HUES6 (cell line): ENCODE data around the gene MRGPRD.
"Not testable (repeated sequence)": the region's sequence is repeated elsewhere in the genome, so short reads cannot be mapped to it uniquely, and the experiment has no call there.

Source experiments
- H3K27ac ChIP-seq: 2 replicates; pipeline ENCODE4 v1.7.0; 2013; ENCODE audit warnings: low read depth, mild to moderate bottlenecking, low read length, inconsistent platforms
- H3K27me3 ChIP-seq: 2 replicates; pipeline ENCODE4 v1.6.1; 2013; ENCODE audit warnings: low read length; ENCODE audit not compliant: control insufficient read depth, insufficient read depth
- H3K36me3 ChIP-seq: 2 replicates; pipeline ENCODE4 v1.6.1; 2013; ENCODE audit warnings: low read length; ENCODE audit not compliant: control insufficient read depth, insufficient read depth
- H3K4me1 ChIP-seq: 2 replicates; pipeline ENCODE4 v1.6.1; 2013; ENCODE audit warnings: low read length; ENCODE audit not compliant: control insufficient read depth, insufficient read depth
- H3K4me3 ChIP-seq: 2 replicates; pipeline ENCODE4 v1.5.1; 2013; ENCODE audit warnings: low read depth, low read length
- H3K9ac ChIP-seq: one replicate; pipeline ENCODE4 v1.6.1; 2013; ENCODE audit warnings: mild to moderate bottlenecking, low read length
- H3K9me3 ChIP-seq: 2 replicates; pipeline ENCODE4 v1.6.1; 2013; ENCODE audit warnings: low read depth, low read length; ENCODE audit not compliant: control insufficient read depth, insufficient read depth

Gene MRGPRD

DNA sequence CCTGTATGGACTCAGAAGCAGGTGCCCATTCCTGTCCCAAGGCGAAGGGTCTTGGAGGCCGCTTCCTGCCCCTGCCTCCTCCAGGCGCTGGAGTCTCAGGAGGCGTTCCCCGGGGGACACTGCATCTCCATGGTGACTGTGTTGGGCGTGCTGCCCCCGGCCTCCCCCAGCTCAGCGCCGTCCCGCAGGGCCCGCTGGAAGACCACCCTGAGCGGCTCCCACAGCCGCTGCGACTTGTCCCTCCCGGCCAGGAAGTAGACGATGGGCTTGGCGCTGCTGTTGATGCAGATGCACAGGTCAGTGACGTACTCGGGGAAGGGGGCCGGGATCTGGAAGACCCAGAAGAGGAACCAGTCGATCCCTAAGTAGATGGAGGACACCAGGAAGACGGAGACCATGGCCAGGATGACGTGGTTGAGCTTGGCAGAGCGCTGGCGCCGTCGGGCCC is 24.4 kb upstream of the MRGPRD start:
- H3K4me3 ChIP-seq, result no peak overlapping the region
- H3K9me3 ChIP-seq, result no peaks in the 10 kb centered on the region
- H3K4me1 ChIP-seq, result peaks cover 25% of the 10 kb centered on the region; the same call in 1 of the 2 replicates
- peaks cover 3% of the 10 kb centered on the region; the same call in 1 of the 2 replicates for H3K36me3 ChIP-seq
- no peak overlapping the region for H3K27ac ChIP-seq
- H3K27me3 ChIP-seq, result no peaks in the 10 kb centered on the region
- no peak overlapping the region for H3K9ac ChIP-seq

DNA sequence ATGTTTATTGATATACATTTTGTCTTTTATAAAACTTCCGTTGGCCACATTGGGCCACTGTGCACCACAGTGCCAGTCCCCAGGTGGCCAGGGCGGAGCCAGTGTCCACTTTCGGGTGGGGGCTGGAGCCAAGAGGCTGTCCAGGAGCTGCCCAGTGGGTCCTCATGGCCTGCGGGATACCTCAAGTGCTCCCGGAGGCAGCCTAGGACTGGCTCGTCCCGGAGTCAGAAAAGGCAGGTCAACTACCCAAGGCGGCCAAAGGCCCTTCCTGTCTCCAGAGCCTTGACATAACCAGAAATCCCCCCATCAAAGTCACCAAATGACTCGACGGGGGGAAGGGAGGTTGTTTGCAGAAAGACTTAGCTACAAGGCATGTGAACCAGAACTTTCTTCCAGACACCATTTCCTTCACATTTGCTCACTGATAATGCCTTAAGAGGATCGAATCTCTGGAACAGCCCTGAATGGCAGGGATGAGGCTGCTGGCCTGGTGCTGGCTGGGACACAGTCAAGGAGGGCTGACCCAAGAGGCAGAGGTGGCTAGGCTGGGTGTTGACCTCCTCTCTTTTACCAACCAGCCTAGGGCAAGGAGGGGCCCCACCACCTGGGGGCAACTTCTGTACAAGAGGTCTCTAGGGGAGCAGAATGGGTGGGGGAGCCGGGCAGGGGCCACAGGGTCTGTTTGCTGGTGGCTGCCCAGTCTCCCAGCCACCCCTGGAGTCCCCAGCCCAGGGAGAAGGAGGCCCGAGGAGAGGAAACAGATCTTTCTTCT is 23.8 kb upstream of the MRGPRD start:
- Histone ChIP-seq H3K4me3 (no peak overlapping the region), H3K4me1 (peaks cover 20% of the 10 kb centered on the region; the same call in 1 of the 2 replicates), H3K9me3 (no peaks in the 10 kb centered on the region), H3K27me3 (no peaks in the 10 kb centered on the region), H3K9ac (no peak overlapping the region), H3K36me3 (peaks cover 3% of the 10 kb centered on the region; the same call in 1 of the 2 replicates), H3K27ac (no peak overlapping the region)

- Histone ChIP-seq H3K4me3 (no peak overlapping the region), H3K9ac (no peak overlapping the region), H3K27ac (no peak overlapping the region), H3K9me3 (no peaks in the 10 kb centered on the region), H3K27me3 (no peaks in the 10 kb centered on the region), H3K4me1 (peaks cover 14% of the 10 kb centered on the region; the same call in 1 of the 2 replicates), H3K36me3 (peaks cover 3% of the 10 kb centered on the region; the same call in 1 of the 2 replicates)
Observed at GRCh38 chr11:69003866-69004367, 23.1 kb upstream of the MRGPRD start.

DNA sequence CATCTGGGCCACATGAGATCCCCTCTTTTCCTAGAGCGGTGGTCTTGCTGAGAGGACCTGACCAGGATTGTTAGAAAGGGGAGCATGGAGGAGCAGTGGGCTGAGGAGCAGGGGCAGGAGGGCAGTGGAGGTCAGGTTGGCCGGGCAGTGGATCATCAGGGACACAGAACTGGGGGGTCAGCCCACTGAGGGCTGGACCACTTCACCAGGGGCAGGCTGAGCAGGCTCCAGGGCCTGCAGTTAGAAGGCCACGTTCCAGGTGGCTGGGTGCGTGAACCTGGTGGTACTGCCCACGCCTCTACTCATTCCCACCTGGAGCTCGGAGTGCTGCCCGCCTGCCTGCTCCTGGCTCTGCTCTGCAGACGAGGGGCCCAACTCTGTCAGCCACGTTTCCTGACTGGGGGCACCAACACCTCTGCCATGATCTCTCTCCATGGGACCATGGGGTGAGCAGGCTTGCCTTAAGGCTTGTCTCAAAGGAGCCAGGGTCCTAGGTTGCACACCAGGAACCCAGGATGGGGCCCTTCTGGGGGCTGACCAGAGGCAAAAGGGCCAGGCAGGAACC is 22.6 kb upstream of the MRGPRD start:
- Histone ChIP-seq H3K4me1 (peaks cover 10% of the 10 kb centered on the region; the same call in 1 of the 2 replicates), H3K27me3 (no peaks in the 10 kb centered on the region), H3K4me3 (no peak overlapping the region), H3K9ac (no peak overlapping the region), H3K9me3 (no peaks in the 10 kb centered on the region), H3K36me3 (peaks cover 3% of the 10 kb centered on the region; the same call in 1 of the 2 replicates), H3K27ac (no peak overlapping the region)

DNA sequence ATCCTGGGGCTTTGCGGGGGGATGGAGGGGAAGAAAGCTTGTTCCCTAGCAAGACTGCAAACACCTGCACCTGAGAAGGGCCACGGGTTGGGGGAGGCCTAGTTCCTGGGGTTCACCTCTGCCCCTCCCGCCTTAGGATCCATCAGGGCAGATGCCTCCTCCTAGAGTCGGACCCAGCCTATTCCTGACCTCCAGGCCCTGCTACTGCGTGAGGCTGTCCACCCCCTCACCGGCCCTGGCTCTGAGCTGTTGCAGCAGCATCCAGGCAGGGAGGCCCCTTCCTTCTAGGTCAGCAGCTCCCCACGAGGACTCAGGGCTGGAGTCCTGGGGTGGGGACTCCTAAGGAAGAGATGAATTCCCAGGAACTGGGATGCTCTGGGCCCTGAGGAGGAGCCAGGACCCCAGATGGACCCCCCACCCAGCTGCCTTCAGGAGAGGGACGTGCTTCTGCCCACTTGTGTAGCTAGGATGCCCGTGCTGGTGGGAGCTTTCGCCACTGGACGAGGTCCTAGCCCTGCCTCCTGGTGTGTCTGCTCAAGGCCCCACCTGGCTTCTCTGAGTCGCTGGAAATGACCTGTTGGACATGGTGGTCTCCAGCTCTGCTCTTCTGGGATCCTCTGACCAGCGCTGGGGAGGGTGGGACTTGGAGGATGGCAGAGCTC is 21.9 kb upstream of the MRGPRD start:
- peaks cover 5% of the 10 kb centered on the region; the same call in 1 of the 2 replicates for H3K4me1 ChIP-seq
- H3K36me3 ChIP-seq, result peaks cover 3% of the 10 kb centered on the region; the same call in 1 of the 2 replicates
- no peaks in the 10 kb centered on the region for H3K27me3 ChIP-seq
- no peak overlapping the region for H3K27ac ChIP-seq
- no peak overlapping the region for H3K9ac ChIP-seq
- no peak overlapping the region for H3K4me3 ChIP-seq
- no peaks in the 10 kb centered on the region for H3K9me3 ChIP-seq

- no peaks in the 10 kb centered on the region for H3K27me3 ChIP-seq
- H3K27ac ChIP-seq, result no peak overlapping the region
- H3K9me3 ChIP-seq, result no peaks in the 10 kb centered on the region
- peaks cover 3% of the 10 kb centered on the region; the same call in 1 of the 2 replicates for H3K36me3 ChIP-seq
- H3K9ac ChIP-seq, result no peak overlapping the region
- no peak overlapping the region for H3K4me3 ChIP-seq
- peaks cover 4% of the 10 kb centered on the region; the same call in 1 of the 2 replicates for H3K4me1 ChIP-seq
Observed at GRCh38 chr11:69002110-69002569, 21.4 kb upstream of the MRGPRD start.

GRCh38 chr11:69001243-69002081 is 20.7 kb upstream of the MRGPRD start:
- Histone ChIP-seq H3K4me3 (no peak overlapping the region), H3K9me3 (no peaks in the 10 kb centered on the region), H3K36me3 (peaks cover 3% of the 10 kb centered on the region; the same call in 1 of the 2 replicates), H3K27me3 (no peaks in the 10 kb centered on the region), H3K9ac (no peak overlapping the region), H3K27ac (no peak overlapping the region), H3K4me1 (peaks cover 4% of the 10 kb centered on the region; the same call in 1 of the 2 replicates)

GRCh38 chr11:69000831-69001242 is 20.1 kb upstream of the MRGPRD start:
- peaks cover 3% of the 10 kb centered on the region; the same call in 1 of the 2 replicates for H3K36me3 ChIP-seq
- H3K4me1 ChIP-seq, result peaks cover 4% of the 10 kb centered on the region; the same call in 1 of the 2 replicates
- H3K9ac ChIP-seq, result no peak overlapping the region
- no peak overlapping the region for H3K27ac ChIP-seq
- H3K9me3 ChIP-seq, result no peaks in the 10 kb centered on the region
- no peaks in the 10 kb centered on the region for H3K27me3 ChIP-seq
- no peak overlapping the region for H3K4me3 ChIP-seq

- no peaks in the 10 kb centered on the region for H3K9me3 ChIP-seq
- peaks cover 4% of the 10 kb centered on the region; the same call in 1 of the 2 replicates for H3K4me1 ChIP-seq
- peaks cover 1% of the 10 kb centered on the region; the same call in 1 of the 2 replicates for H3K36me3 ChIP-seq
- no peak overlapping the region for H3K4me3 ChIP-seq
- no peak overlapping the region for H3K9ac ChIP-seq
- H3K27ac ChIP-seq, result no peak overlapping the region
- no peaks in the 10 kb centered on the region for H3K27me3 ChIP-seq
Observed at GRCh38 chr11:69000391-69000790, 19.6 kb upstream of the MRGPRD start.

DNA sequence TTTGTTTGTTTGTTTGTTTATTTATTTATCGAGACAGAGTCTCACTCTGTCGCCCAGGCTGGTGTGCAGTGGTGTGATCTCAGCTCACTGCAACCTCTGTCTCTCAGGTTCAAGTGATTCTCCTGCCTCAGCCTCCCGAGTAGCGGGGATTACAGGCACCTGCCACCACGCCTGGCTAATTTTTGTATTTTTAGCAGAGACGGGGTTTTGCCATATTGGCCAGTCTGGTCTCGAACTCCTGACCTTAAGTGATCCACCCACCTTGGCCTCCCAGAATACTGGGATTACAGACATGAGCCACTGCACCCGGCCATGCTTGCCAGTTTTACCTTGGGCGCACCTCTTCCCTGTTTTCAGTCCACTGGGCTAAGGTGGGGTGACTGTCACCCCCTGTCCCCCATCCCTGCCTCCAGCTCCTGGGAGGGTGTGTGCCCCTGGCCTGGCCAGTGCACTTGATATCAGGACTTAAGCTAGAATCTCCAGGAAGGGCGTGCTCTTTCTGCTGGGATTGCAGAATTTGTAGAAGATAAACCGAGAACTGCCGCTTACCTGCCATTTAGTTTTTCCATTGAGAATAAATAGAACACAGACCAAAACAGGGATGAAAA is 19.1 kb upstream of the MRGPRD start:
- not testable (repeated sequence) for H3K36me3 ChIP-seq, H3K9ac ChIP-seq, H3K27me3 ChIP-seq, H3K4me1 ChIP-seq, H3K9me3 ChIP-seq, H3K27ac ChIP-seq, H3K4me3 ChIP-seq
